Kidney epithelial cell (primary cell): ENCODE measurements around the gene CITED2. TPM values are rescaled to one million over a fixed set of nuclear protein-coding genes. Genes with fewer than 3 reads are reported as not detected.

Experiments used
- DNase-seq: peaks from one replicate; pipeline ENCODE4 v3.0.0-alpha.2; 2010; ENCODE audit warnings: low read depth
- H3K27me3 ChIP-seq: 2 replicates; pipeline ENCODE4 v1.6.0; 2011; ENCODE audit warnings: low read length; ENCODE audit not compliant: control insufficient read depth, insufficient read depth
- H3K36me3 ChIP-seq: 2 replicates; pipeline ENCODE4 v1.5.1; 2011; ENCODE audit warnings: low read length; ENCODE audit not compliant: control insufficient read depth, insufficient read depth
- H3K4me3 ChIP-seq: 2 replicates; pipeline ENCODE4 v1.5.1; 2011; ENCODE audit warnings: low read depth, mild to moderate bottlenecking, control low read depth, low read length
- total RNA-seq: library from RNA; depleted of rRNA; stranded (reverse); fragments of >200 nt; gene quantifications from 2 replicates; pipeline ENCODE4 v1.2.3, GENCODE V29; 2015
- TF ChIP-seq, protein P1 (sequence below): IDR thresholded peaks from 2 replicates; pipeline ENCODE4 v1.5.1; 2011; ENCODE audit warnings: mild to moderate bottlenecking, moderate library complexity, low read length, control low read depth, inconsistent platforms; ENCODE audit not compliant: insufficient read depth, poor library complexity, severe bottlenecking

Gene CITED2
- total RNA-seq, 1 donor from 2014 or later = 74.2 TPM

DNA sequence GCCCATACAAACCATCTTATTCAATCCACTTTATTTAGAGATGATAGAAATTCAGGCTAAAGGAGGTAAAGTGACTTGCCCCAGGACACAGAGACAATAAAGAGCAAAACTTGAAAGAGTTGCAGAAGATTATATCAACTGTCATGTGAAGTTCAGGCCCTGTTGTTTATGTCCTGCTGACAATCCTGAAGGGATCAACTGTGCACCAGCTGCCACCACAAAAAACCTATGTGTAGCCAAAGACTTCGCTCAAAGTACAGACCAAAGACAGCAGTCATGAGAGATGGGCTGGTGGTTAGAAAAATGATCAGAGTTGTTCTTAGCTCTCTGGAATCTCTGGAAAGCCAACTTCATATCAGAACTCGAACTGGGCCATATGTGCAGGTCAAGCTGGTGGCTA, 16.0 kb upstream of the CITED2 start:
- TF ChIP-seq, protein P1, sequence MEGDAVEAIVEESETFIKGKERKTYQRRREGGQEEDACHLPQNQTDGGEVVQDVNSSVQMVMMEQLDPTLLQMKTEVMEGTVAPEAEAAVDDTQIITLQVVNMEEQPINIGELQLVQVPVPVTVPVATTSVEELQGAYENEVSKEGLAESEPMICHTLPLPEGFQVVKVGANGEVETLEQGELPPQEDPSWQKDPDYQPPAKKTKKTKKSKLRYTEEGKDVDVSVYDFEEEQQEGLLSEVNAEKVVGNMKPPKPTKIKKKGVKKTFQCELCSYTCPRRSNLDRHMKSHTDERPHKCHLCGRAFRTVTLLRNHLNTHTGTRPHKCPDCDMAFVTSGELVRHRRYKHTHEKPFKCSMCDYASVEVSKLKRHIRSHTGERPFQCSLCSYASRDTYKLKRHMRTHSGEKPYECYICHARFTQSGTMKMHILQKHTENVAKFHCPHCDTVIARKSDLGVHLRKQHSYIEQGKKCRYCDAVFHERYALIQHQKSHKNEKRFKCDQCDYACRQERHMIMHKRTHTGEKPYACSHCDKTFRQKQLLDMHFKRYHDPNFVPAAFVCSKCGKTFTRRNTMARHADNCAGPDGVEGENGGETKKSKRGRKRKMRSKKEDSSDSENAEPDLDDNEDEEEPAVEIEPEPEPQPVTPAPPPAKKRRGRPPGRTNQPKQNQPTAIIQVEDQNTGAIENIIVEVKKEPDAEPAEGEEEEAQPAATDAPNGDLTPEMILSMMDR = no peak
- no peaks in the 10 kb centered on the region for H3K27me3 ChIP-seq
- no peaks in the 10 kb centered on the region for H3K36me3 ChIP-seq
- no peak overlapping the region for H3K4me3 ChIP-seq
- DNase-seq = no peak

- TF ChIP-seq, protein P1 = no peak
- Histone ChIP-seq H3K4me3 (no peak overlapping the region), H3K36me3 (no peaks in the 10 kb centered on the region), H3K27me3 (no peaks in the 10 kb centered on the region)
- DNase-seq = no peak
These were observed 13.9 kb upstream of the CITED2 start for GRCh38 chr6:139388384-139388783.

GRCh38 chr6:139386404-139386803, 12.0 kb upstream of the CITED2 start:
- TF ChIP-seq, protein P1 = no peak
- no peak overlapping the region for H3K4me3 ChIP-seq
- DNase-seq = no peak
- no peaks in the 10 kb centered on the region for H3K36me3 ChIP-seq
- no peaks in the 10 kb centered on the region for H3K27me3 ChIP-seq

GRCh38 chr6:139381216-139381865, 6.9 kb upstream of the CITED2 start:
- no peak overlapping the region for H3K4me3 ChIP-seq
- H3K27me3 ChIP-seq = no peaks in the 10 kb centered on the region
- no peak for DNase-seq
- H3K36me3 ChIP-seq = no peaks in the 10 kb centered on the region
- TF ChIP-seq, protein P1 = no peak

DNA sequence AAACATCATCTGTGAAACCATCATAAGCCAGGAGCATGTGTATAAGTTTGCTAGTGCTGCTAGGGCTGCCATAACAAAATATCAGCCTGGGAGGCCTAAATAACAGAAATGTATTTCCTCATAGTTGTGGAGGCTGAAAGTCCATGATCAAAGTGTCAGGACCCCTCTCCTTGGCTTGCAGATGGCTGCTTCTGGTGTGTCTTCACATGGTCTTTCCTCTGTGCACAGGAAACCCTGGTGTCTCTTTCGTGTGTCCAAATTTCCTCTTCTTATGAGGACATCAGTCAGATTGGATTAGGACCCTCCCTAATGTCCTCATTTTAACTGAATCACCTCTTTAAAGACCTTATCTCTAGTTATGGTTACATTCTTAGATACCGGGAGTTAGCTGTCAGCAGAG, 6.2 kb upstream of the CITED2 start:
- H3K36me3 ChIP-seq = no peaks in the 10 kb centered on the region

More for the DNA sequence above, 6.2 kb upstream of the CITED2 start:
- DNase-seq = no peak
- no peaks in the 10 kb centered on the region for H3K27me3 ChIP-seq
- TF ChIP-seq, protein P1 = no peak
- H3K4me3 ChIP-seq = no peak overlapping the region
